SK-N-SH treated with all-trans-retinoic acid at 6 μM for 48 hours (cell line): Measurements from ENCODE around the gene RGS6.

Experiments
- ATAC-seq: fragments of 200-7000 bp; cut with Tn5 transposase; 3 replicates; pipeline ENCODE4 v1.9.1; 2020; ENCODE audit warnings: mild to moderate bottlenecking, moderate library complexity
- ARNTL ChIP-seq: fragments of 450-650 bp; formaldehyde crosslinking; IDR thresholded peaks from 2 replicates; pipeline ENCODE4 v1.5.0; 2020; ENCODE audit warnings: low read depth, mild to moderate bottlenecking, moderate library complexity, borderline replicate concordance
- CSDC2 ChIP-seq: fragments of 250-450 bp; sonication (Bioruptor Pico); IDR thresholded peaks from 2 replicates; pipeline ENCODE4 v1.5.0; 2020; ENCODE audit warnings: mild to moderate bottlenecking, moderate library complexity
- ESRRG ChIP-seq: fragments of 250-450 bp; sonication (Bioruptor Pico); IDR thresholded peaks from 2 replicates; pipeline ENCODE4 v1.6.1; 2021; ENCODE audit warnings: mild to moderate bottlenecking
- GLIS3 ChIP-seq: fragments of 250-450 bp; sonication (Bioruptor Pico); IDR thresholded peaks from 2 replicates; pipeline ENCODE4 v1.5.0; 2020; ENCODE audit warnings: mild to moderate bottlenecking, moderate library complexity
- ISL1 ChIP-seq: fragments of 250-450 bp; sonication (Bioruptor Pico); IDR thresholded peaks from 2 replicates; pipeline ENCODE4 v2.1.2; 2022; ENCODE audit warnings: mild to moderate bottlenecking, moderate library complexity
- OSR1 ChIP-seq: fragments of 250-450 bp; sonication (Bioruptor Pico); IDR thresholded peaks from 2 replicates; pipeline ENCODE4 v1.8.0; 2022; ENCODE audit warnings: moderate library complexity, mild to moderate bottlenecking, inconsistent platforms
- PPARA ChIP-seq: fragments of 250-450 bp; sonication (Bioruptor Pico); IDR thresholded peaks from 2 replicates; pipeline ENCODE4 v1.5.0; 2020; ENCODE audit warnings: mild to moderate bottlenecking, borderline replicate concordance
- RARB ChIP-seq: fragments of 250-450 bp; sonication (Bioruptor Pico); IDR thresholded peaks from 2 replicates; pipeline ENCODE4 v1.8.0; 2021; ENCODE audit warnings: mild to moderate bottlenecking, moderate library complexity
- SNAI2 ChIP-seq: fragments of 250-450 bp; sonication (Bioruptor Pico); IDR thresholded peaks from 2 replicates; pipeline ENCODE4 v1.5.0; 2020; ENCODE audit warnings: mild to moderate bottlenecking, moderate library complexity
- TCF4 ChIP-seq: fragments of 250-450 bp; sonication (Bioruptor Pico); IDR thresholded peaks from 2 replicates; pipeline ENCODE4 v1.8.0; 2021; ENCODE audit warnings: mild to moderate bottlenecking, moderate library complexity, borderline replicate concordance
- TOX ChIP-seq: fragments of 250-450 bp; sonication (Bioruptor Pico); IDR thresholded peaks from 2 replicates; pipeline ENCODE4 v1.8.0; 2021; ENCODE audit warnings: mild to moderate bottlenecking, moderate library complexity, borderline replicate concordance
- ZC3H10 ChIP-seq: fragments of 250-450 bp; sonication (Bioruptor Pico); IDR thresholded peaks from 2 replicates; pipeline ENCODE4 v1.5.1; 2021; ENCODE audit warnings: mild to moderate bottlenecking, moderate library complexity
- ZFP3 ChIP-seq: fragments of 250-450 bp; sonication (Bioruptor Pico); IDR thresholded peaks from 2 replicates; pipeline ENCODE4 v1.5.0; 2020; ENCODE audit warnings: mild to moderate bottlenecking, moderate library complexity
- ZFP30 ChIP-seq: fragments of 450-650 bp; formaldehyde crosslinking; IDR thresholded peaks from 2 replicates; pipeline ENCODE4 v1.5.0; 2022; ENCODE audit warnings: mild to moderate bottlenecking, moderate library complexity
- ZNF565 ChIP-seq: fragments of 450-650 bp; formaldehyde crosslinking; conservative IDR thresholded peaks from 2 replicates; pipeline ENCODE4 v1.5.0; 2020; ENCODE audit warnings: low read depth, mild to moderate bottlenecking, moderate library complexity
- TF ChIP-seq, protein P1 (sequence below): fragments of 250-450 bp; sonication (Bioruptor Pico); IDR thresholded peaks from 2 replicates; pipeline ENCODE4 v1.8.0; 2021; ENCODE audit warnings: low read depth, mild to moderate bottlenecking, moderate library complexity, borderline replicate concordance
- TF ChIP-seq, protein P2 (sequence below): fragments of 250-450 bp; sonication (Bioruptor Pico); IDR thresholded peaks from 2 replicates; pipeline ENCODE4 v1.5.0; 2020; ENCODE audit warnings: mild to moderate bottlenecking, moderate library complexity
- TF ChIP-seq, protein P3 (sequence below): fragments of 250-450 bp; sonication (Bioruptor Pico); IDR thresholded peaks from 2 replicates; pipeline ENCODE4 v1.5.1; 2020; ENCODE audit warnings: low read depth, mild to moderate bottlenecking, moderate library complexity
- TF ChIP-seq, protein P4 (sequence below): fragments of 250-450 bp; sonication (Bioruptor Pico); IDR thresholded peaks from 2 replicates; pipeline ENCODE4 v1.5.1; 2021; ENCODE audit warnings: mild to moderate bottlenecking, moderate library complexity
- TF ChIP-seq, protein P5 (sequence below): fragments of 250-450 bp; sonication (Bioruptor Pico); IDR thresholded peaks from 2 replicates; pipeline ENCODE4 v1.8.0; 2020; ENCODE audit warnings: mild to moderate bottlenecking, moderate library complexity, borderline replicate concordance

The RGS6 gene

DNA sequence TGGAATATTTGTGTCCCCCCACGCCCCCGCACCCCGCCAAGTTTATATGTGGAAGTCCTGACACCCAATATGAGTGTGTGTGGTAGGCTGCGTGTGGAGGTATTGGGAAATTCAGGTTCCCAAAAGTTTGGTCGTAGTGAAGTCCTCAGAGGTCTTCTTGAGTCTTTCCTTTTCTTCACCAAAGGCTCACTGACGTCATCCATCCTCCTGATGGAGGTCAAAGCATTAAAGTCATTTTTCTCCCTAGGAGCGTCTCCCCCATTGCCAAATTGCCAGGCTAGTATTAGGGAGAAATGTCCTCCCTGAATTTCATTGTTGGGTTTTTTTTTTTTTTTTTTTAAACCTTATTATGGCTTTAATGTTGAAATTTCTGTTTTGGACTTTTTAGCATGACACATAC, 113.7 kb downstream of the RGS6 start:
- TF ChIP-seq ARNTL (CRISPR knock-in tag) (no peak), GLIS3 (CRISPR knock-in tag) (no peak), RARB (CRISPR knock-in tag) (no peak), ZC3H10 (CRISPR knock-in tag) (no peak), ESRRG (CRISPR knock-in tag) (no peak), OSR1 (no peak), ISL1 (no peak), ZFP30 (CRISPR knock-in tag) (no peak), ZNF565 (CRISPR knock-in tag) (no peak), SNAI2 (CRISPR knock-in tag) (no peak)
- TF ChIP-seq, protein P1, sequence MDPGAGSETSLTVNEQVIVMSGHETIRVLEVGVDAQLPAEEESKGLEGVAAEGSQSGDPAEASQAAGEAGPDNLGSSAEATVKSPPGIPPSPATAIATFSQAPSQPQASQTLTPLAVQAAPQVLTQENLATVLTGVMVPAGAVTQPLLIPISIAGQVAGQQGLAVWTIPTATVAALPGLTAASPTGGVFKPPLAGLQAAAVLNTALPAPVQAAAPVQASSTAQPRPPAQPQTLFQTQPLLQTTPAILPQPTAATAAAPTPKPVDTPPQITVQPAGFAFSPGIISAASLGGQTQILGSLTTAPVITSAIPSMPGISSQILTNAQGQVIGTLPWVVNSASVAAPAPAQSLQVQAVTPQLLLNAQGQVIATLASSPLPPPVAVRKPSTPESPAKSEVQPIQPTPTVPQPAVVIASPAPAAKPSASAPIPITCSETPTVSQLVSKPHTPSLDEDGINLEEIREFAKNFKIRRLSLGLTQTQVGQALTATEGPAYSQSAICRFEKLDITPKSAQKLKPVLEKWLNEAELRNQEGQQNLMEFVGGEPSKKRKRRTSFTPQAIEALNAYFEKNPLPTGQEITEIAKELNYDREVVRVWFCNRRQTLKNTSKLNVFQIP (CRISPR knock-in tag): no peak
- TF ChIP-seq, protein P2, sequence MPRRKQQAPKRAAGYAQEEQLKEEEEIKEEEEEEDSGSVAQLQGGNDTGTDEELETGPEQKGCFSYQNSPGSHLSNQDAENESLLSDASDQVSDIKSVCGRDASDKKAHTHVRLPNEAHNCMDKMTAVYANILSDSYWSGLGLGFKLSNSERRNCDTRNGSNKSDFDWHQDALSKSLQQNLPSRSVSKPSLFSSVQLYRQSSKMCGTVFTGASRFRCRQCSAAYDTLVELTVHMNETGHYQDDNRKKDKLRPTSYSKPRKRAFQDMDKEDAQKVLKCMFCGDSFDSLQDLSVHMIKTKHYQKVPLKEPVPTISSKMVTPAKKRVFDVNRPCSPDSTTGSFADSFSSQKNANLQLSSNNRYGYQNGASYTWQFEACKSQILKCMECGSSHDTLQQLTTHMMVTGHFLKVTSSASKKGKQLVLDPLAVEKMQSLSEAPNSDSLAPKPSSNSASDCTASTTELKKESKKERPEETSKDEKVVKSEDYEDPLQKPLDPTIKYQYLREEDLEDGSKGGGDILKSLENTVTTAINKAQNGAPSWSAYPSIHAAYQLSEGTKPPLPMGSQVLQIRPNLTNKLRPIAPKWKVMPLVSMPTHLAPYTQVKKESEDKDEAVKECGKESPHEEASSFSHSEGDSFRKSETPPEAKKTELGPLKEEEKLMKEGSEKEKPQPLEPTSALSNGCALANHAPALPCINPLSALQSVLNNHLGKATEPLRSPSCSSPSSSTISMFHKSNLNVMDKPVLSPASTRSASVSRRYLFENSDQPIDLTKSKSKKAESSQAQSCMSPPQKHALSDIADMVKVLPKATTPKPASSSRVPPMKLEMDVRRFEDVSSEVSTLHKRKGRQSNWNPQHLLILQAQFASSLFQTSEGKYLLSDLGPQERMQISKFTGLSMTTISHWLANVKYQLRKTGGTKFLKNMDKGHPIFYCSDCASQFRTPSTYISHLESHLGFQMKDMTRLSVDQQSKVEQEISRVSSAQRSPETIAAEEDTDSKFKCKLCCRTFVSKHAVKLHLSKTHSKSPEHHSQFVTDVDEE (CRISPR knock-in tag): no peak
- TF ChIP-seq, protein P3, sequence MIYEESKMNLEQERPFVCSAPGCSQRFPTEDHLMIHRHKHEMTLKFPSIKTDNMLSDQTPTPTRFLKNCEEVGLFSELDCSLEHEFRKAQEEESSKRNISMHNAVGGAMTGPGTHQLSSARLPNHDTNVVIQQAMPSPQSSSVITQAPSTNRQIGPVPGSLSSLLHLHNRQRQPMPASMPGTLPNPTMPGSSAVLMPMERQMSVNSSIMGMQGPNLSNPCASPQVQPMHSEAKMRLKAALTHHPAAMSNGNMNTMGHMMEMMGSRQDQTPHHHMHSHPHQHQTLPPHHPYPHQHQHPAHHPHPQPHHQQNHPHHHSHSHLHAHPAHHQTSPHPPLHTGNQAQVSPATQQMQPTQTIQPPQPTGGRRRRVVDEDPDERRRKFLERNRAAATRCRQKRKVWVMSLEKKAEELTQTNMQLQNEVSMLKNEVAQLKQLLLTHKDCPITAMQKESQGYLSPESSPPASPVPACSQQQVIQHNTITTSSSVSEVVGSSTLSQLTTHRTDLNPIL: no peak
- no peak for ATAC-seq

DNA sequence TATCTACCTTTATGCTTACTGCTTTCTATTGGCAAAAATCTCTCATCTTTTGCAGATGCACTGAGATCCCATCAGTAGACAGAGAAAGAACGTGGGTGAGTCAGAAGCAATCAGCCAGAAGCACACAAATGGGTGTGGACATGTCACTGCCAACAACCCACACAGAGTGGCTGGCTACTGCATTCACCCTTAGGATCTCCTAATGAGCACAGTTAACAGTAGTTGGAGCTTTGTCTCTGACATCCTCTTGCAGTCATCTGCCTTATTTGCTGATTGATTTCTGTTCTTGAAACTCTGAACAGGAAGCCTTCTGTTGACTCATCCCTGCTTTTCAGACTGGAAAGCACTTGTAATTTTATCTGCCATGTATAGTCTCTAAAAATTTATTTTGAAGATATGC, 117.2 kb downstream of the RGS6 start:
- no peak for TF ChIP-seq TOX
- TF ChIP-seq OSR1: no peak
- TF ChIP-seq ZC3H10 (CRISPR knock-in tag): no peak
- no peak for TF ChIP-seq TCF4 (CRISPR knock-in tag)
- TF ChIP-seq ZFP3 (CRISPR knock-in tag): no peak
- TF ChIP-seq, protein P1 (CRISPR knock-in tag): no peak
- no peak for TF ChIP-seq RARB (CRISPR knock-in tag)
- TF ChIP-seq, protein P4, sequence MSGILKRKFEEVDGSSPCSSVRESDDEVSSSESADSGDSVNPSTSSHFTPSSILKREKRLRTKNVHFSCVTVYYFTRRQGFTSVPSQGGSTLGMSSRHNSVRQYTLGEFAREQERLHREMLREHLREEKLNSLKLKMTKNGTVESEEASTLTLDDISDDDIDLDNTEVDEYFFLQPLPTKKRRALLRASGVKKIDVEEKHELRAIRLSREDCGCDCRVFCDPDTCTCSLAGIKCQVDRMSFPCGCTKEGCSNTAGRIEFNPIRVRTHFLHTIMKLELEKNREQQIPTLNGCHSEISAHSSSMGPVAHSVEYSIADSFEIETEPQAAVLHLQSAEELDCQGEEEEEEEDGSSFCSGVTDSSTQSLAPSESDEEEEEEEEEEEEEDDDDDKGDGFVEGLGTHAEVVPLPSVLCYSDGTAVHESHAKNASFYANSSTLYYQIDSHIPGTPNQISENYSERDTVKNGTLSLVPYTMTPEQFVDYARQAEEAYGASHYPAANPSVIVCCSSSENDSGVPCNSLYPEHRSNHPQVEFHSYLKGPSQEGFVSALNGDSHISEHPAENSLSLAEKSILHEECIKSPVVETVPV (CRISPR knock-in tag): no peak
- TF ChIP-seq, protein P5, sequence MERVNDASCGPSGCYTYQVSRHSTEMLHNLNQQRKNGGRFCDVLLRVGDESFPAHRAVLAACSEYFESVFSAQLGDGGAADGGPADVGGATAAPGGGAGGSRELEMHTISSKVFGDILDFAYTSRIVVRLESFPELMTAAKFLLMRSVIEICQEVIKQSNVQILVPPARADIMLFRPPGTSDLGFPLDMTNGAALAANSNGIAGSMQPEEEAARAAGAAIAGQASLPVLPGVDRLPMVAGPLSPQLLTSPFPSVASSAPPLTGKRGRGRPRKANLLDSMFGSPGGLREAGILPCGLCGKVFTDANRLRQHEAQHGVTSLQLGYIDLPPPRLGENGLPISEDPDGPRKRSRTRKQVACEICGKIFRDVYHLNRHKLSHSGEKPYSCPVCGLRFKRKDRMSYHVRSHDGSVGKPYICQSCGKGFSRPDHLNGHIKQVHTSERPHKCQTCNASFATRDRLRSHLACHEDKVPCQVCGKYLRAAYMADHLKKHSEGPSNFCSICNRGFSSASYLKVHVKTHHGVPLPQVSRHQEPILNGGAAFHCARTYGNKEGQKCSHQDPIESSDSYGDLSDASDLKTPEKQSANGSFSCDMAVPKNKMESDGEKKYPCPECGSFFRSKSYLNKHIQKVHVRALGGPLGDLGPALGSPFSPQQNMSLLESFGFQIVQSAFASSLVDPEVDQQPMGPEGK: no peak
- TF ChIP-seq ZFP30 (CRISPR knock-in tag): no peak
- no peak for TF ChIP-seq CSDC2 (CRISPR knock-in tag)
- TF ChIP-seq, all 23 proteins: peak for 0
- no peak for ATAC-seq

DNA sequence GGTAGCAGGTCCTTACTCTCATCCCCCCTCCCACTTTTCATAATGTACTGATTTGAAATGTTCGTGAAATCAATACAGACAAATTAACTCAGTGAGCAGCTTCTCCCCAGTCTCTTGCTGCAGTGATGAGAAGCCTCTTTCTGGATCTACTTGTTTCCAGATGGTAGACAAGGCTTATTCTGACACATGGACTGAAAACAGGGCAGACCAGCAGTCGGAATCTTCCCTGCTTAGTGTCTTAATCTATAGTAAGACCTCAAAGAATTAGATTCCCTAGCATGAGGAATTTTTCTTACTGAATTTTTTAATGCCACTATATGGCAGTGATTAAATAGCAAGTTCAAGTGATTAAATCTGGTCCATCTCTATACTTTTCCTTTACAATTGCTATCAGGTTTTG, 120.1 kb downstream of the RGS6 start:
- ATAC-seq: no peak
- TF ChIP-seq ISL1 (no peak), ZNF565 (CRISPR knock-in tag) (no peak), TOX (no peak), ESRRG (CRISPR knock-in tag) (no peak), SNAI2 (CRISPR knock-in tag) (no peak), RARB (CRISPR knock-in tag) (no peak), ZFP30 (CRISPR knock-in tag) (no peak), ARNTL (CRISPR knock-in tag) (no peak), PPARA (CRISPR knock-in tag) (no peak), CSDC2 (CRISPR knock-in tag) (no peak), GLIS3 (CRISPR knock-in tag) (no peak), ZC3H10 (CRISPR knock-in tag) (no peak)
- TF ChIP-seq, protein P3: no peak
- TF ChIP-seq, protein P1 (CRISPR knock-in tag): no peak
- TF ChIP-seq, protein P5: no peak
